HCT116 (cell line): ENCODE data around the gene BAIAP2L2.

Source experiments
- CBX3 ChIP-seq: IDR thresholded peaks from 2 replicates; pipeline ENCODE4 v1.6.1; 2012; ENCODE audit warnings: low read depth
- CTCF ChIP-seq, 3 experiments: fragments of 200-600 bp in 1 of 3; sonication (generic) in 1 of 3; IDR thresholded peaks in 2 of 3; conservative IDR thresholded peaks in 1 of 3; 2 replicates each; pipeline ENCODE4 v1.5.1; 2012 to 2017; ENCODE audit warnings: low read depth in 2 of 3, low read length in 2 of 3, antibody characterized with exemption in 1 of 3, borderline replicate concordance in 1 of 3, control low read depth in 1 of 3, mild to moderate bottlenecking in 1 of 3, mixed read lengths in 1 of 3, mixed run types in 1 of 3, moderate library complexity in 1 of 3; ENCODE audit not compliant: insufficient read depth in 1 of 3
- EZH2 ChIP-seq: fragments of 200-600 bp; sonication (generic); IDR thresholded peaks from 2 replicates; pipeline ENCODE4 v1.6.1; 2017; ENCODE audit warnings: antibody characterized with exemption, mixed run types
- POLR2A ChIP-seq: IDR thresholded peaks from 2 replicates; pipeline ENCODE4 v1.7.0; 2011; ENCODE audit warnings: borderline replicate concordance; ENCODE audit not compliant: insufficient read depth, insufficient read length; ENCODE audit errors: extremely low read depth
- RAD21 ChIP-seq: IDR thresholded peaks from 2 replicates; pipeline ENCODE4 v1.6.1; 2012; ENCODE audit warnings: low read depth, mild to moderate bottlenecking
- SRF ChIP-seq: IDR thresholded peaks from 2 replicates; pipeline ENCODE4 v1.6.1; 2012; ENCODE audit warnings: low read depth
- TCF7L2 ChIP-seq: IDR thresholded peaks from 2 replicates; pipeline ENCODE4 v1.7.0; 2011; ENCODE audit warnings: borderline replicate concordance, inconsistent platforms; ENCODE audit not compliant: insufficient read depth, insufficient read length; ENCODE audit errors: extremely low read depth

GRCh38 chr22:38085056-38085455 is 25.4 kb downstream of the BAIAP2L2 start:
- no peak for TF ChIP-seq EZH2
- no peak for TF ChIP-seq TCF7L2
- no peak for TF ChIP-seq CTCF (IDR thresholded peaks at IDR 0.05 in 2 of 3, conservative IDR thresholded peaks at IDR 0.05 in 1 of 3; ENCODE audit: borderline replicate concordance in 1 of 3, insufficient read depth in 1 of 3, low read depth in 2 of 3, low read length in 2 of 3)
- no peak for TF ChIP-seq SRF
- TF ChIP-seq RAD21, result no peak
- no peak for TF ChIP-seq POLR2A
- TF ChIP-seq CBX3, result no peak
